Epithelial cell of proximal tubule (primary cell): Measurements from ENCODE around the gene OR6J1. TPM values are rescaled to one million over a fixed set of nuclear protein-coding genes. Genes with fewer than 3 reads are reported as not detected.

Source experiments
- DNase-seq: peaks from one replicate; pipeline ENCODE4 v3.0.0-alpha.2; 2011; ENCODE audit warnings: low read depth
- H3K4me3 ChIP-seq: 2 replicates; pipeline ENCODE4 v1.5.1; 2011; ENCODE audit warnings: low read depth, mild to moderate bottlenecking, low read length
- total RNA-seq: library from RNA; depleted of rRNA; stranded (reverse); fragments of >200 nt; gene quantifications from 2 replicates; pipeline ENCODE4 v1.2.3, GENCODE V29; 2015
- TF ChIP-seq, protein P1 (sequence below): conservative IDR thresholded peaks from 2 replicates; pipeline ENCODE4 v1.5.1; 2012; ENCODE audit warnings: low read depth, mild to moderate bottlenecking, low read length

Gene OR6J1
- total RNA-seq, 1 donor from 2014 or later: not detected

DNA sequence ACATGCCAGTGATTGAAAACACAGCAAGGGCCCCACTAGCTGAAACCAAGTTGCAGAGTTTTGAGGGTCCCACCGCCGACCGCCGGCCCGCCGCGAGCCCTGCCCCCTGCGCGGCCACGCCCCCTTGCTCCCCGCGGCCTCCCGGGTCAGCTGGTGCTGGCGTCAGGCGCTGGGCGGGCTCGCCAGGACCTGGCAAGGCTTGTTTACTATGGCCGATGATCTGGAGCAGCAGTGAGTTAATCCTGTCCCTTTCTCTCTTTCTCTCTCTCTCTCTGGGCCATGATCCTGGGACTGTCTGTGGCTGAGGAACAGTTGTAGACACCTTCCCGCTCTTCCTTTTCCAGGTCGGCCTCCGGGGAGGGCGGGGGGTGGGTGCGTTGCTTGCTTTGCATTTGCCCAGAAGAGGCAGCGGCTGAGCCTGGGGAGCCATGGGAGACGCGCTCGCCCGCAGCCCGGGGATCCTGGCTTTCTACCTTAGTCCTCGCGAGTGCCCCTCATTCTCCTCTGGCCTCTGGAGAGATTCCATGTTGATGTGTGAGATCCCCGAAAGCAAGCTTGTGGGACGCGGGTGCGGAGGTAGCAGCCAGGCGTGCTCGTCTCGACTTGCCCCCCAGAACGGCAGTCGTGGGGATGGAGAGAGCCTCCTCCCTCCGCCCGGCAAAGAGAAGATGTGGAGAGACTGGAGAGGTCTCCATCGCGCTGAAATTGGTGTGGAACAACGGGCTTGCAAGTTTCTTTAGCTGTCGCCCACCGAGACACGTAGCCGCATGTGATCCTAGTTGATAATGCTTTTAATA, 45.9 kb downstream of the OR6J1 start, which contains the start of gene ABHD4:
Gene ABHD4 (plus strand): TSS at position 202 of the 797 bp plus-strand sequence. CDS start 7 bp downstream, at position 209.
- TF ChIP-seq, protein P1, sequence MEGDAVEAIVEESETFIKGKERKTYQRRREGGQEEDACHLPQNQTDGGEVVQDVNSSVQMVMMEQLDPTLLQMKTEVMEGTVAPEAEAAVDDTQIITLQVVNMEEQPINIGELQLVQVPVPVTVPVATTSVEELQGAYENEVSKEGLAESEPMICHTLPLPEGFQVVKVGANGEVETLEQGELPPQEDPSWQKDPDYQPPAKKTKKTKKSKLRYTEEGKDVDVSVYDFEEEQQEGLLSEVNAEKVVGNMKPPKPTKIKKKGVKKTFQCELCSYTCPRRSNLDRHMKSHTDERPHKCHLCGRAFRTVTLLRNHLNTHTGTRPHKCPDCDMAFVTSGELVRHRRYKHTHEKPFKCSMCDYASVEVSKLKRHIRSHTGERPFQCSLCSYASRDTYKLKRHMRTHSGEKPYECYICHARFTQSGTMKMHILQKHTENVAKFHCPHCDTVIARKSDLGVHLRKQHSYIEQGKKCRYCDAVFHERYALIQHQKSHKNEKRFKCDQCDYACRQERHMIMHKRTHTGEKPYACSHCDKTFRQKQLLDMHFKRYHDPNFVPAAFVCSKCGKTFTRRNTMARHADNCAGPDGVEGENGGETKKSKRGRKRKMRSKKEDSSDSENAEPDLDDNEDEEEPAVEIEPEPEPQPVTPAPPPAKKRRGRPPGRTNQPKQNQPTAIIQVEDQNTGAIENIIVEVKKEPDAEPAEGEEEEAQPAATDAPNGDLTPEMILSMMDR: no peak
- H3K4me3 ChIP-seq: peak within 1 kb of the TSS; percentile 93
- no peak for DNase-seq

DNA sequence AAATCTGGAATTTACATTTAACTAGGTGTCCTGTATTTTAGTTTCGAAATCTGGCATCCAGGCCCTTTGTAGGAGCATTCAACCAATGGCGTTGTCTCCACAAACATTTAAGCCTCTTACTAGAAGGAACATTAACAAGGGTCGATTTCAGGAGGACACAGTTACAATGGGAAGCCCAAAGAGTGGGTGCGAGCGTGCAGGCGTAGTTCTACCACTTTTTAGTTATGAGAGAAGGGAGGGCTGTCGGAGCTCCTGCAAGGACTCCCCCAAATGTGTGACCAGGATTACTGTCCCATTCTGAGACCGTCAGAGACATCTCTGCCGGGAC, 46.4 kb downstream of the OR6J1 start:
- H3K4me3 ChIP-seq: peak overlapping the region; percentile 93
- no peak for DNase-seq
- TF ChIP-seq, protein P1: no peak

DNA sequence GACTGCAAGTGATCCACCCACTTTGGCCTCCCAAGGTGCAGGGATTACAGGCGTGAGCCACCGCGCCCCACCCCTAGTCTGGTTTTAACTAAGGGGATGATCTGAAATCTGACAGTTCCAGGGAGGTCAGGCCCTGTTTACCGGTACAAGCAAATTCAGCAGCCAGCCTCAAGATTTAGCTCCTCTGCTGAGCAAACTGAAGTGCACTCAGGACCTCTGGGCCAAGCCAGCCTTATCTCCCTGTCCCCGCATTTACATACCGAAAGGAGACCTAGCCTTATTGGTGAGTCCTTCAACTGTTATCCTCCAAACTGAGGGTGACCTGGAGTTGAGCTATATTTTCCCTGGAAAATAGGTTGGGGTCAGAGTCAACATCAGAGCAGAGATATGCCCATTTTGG, 46.9 kb downstream of the OR6J1 start:
- no peak for DNase-seq
- TF ChIP-seq, protein P1: no peak
- H3K4me3 ChIP-seq: no peak overlapping the region

DNA sequence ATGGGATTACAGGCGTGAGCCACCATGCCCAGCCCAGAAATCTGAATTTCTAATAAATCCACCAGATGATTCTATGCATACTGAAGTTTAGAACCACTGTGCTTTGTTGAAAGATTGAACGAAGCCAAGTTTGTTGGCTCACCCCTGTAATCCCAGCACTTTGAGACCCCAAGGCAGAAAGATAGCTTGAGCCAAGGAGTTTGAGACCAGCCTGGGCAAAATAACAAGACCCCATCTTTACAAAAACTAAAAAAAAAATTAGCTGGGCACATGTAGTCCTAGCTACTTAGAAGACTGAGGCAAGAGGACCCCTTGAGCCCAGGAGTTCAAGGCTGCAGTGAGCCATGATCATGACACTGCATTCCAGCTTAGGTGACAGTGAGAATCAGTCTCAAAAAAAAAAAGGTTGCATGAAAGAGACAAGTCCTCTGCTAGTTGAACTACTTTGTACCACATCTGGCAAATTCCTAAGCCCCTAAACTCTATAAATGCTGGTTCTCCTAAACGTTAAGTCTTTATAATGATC, 47.7 kb downstream of the OR6J1 start:
- DNase-seq: no peak
- TF ChIP-seq, protein P1: no peak
- no peak overlapping the region for H3K4me3 ChIP-seq

GRCh38 chr14:22594156-22594716, 49.9 kb downstream of the OR6J1 start:
- TF ChIP-seq, protein P1: no peak
- no peak overlapping the region for H3K4me3 ChIP-seq
- no peak for DNase-seq

- H3K4me3 ChIP-seq: no peak overlapping the region
- DNase-seq: no peak
- TF ChIP-seq, protein P1: no peak
Observed at GRCh38 chr14:22593601-22594000, 50.6 kb downstream of the OR6J1 start.
